T-helper 22 cell (primary cell): ENCODE results near the gene RNASE11.
"Not testable (repeated sequence)": the region's sequence is repeated elsewhere in the genome, so short reads cannot be mapped to it uniquely, and the experiment has no call there.

Experiments
- DNase-seq: peaks from one replicate; pipeline ENCODE4 v3.0.0-alpha.2; 2020; ENCODE audit warnings: low read depth

Gene RNASE11

GRCh38 chr14:20587489-20588154 is at the start of gene RNASE11:
Gene RNASE11, minus strand, starts transcription at chr14:20588001.
- no peak for DNase-seq

GRCh38 chr14:20632831-20633691 is 45.3 kb upstream of the RNASE11 start:
- peak; percentile 36 for DNase-seq

DNA sequence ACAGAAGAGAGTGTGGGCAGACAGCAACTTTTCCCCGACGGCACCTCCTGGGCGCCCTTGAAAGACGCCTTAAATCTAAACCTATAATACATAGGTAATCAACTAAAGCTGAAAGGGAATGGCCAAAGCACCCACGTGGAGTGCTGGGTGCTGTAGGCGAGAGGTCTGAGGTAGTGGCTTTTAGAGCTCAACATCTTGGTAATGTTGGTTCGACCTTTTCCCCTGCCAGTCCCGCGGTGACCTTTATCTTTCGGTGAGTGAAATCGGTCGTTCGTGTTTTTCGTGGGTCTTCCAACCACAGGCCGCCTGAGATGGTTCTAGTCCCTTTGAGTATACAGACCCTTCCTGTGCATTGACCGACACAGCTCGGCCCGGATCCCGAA is 44.6 kb upstream of the RNASE11 start:
- no peak for DNase-seq

DNA sequence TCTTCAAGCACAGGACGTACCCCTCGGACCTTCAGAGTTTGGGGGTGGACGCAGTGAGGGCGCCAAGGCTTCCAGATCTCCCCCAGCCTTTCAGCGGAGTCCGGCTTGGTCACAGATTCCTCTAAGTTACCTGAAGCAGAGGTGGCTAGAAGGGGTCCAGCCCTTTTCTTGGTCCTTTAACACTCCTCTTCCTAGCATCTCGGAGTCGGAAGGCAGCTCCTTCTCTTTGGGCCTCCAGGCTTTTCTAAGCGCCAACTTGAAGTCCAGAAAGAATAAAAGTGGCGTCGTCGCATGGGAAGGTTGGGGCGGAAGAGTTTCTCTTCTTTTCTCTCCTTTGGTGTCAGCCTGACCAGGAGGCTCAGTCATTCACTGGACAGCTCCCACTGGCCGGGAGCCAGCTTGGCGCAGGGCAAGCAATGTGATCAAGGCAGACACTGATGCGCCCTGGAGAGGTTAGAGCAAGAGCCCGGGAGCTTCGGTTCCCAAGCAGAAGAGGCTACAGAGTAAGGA is 44.1 kb upstream of the RNASE11 start:
- DNase-seq, result no peak

DNA sequence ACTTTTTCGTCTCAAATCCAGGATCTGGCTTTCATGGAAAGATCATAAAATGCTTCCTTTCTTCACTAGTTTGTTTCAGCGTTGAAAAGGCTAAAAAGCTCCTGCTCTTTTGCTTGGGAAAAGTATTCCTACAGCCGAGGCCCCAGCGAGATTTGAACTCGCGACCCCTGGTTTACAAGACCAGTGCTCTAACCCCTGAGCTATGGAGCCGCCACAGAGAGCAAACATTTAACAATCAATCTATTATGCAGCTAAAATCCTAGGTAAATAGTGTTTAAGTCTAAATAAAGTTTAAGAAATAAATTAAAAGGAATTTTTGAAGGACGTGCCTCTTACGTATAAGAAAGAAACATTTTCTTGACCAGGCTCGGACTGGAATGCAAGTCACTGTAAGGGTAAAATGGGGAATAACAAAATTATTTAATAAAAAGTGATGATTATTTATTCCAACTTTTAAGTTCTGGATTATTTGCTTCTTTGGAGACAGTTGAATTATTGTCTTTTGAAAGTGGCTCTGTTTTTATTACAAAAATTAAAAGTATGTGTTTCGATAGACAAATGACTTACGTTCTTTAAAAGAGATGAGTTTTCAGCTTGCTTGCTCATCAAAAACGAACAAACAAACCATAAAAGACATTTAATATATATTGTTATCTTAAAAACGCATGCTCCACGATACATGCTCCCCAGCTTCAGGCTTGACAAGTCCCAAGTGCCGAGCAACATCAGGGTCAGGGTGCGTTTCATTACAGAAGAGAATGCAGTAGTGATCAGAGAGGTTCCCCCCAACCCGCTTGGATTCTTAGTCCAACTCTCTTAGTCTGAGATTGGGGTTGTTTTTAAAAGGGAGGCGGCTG is 43.5 kb upstream of the RNASE11 start:
- peak; percentile 41 for DNase-seq

DNA sequence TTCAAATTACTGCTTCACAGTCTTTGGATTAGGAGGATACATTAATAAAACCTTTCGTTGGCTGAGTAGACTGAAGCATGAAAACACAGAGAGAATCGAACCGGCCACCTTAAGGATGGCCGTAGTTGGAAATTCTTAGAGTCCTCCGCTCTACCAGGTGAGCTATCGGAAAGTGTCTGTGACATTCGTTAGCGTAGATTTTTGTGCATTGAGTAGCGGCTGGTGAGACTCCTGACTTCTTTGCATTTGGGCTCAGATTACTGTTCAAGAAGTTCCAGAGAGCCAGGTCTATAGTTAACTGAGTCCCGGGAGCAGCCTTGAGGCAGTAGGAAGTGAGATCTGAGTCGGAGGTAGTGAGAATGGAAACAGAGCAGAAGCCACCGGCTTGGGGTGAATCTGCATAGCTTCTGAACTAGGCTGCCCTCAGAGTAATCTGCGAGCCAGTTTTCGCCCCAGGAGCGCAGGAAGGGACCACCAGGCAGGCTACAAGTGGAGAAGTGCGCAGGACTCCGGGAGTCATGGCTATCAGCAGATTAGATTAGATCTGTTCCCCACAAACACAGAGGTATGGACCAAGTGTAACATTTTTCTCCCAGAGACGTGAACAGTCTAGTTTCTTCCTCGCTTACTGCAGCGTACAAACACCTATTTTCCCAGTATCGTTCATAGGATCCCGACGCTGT is 42.7 kb upstream of the RNASE11 start:
- DNase-seq, result no peak

DNA sequence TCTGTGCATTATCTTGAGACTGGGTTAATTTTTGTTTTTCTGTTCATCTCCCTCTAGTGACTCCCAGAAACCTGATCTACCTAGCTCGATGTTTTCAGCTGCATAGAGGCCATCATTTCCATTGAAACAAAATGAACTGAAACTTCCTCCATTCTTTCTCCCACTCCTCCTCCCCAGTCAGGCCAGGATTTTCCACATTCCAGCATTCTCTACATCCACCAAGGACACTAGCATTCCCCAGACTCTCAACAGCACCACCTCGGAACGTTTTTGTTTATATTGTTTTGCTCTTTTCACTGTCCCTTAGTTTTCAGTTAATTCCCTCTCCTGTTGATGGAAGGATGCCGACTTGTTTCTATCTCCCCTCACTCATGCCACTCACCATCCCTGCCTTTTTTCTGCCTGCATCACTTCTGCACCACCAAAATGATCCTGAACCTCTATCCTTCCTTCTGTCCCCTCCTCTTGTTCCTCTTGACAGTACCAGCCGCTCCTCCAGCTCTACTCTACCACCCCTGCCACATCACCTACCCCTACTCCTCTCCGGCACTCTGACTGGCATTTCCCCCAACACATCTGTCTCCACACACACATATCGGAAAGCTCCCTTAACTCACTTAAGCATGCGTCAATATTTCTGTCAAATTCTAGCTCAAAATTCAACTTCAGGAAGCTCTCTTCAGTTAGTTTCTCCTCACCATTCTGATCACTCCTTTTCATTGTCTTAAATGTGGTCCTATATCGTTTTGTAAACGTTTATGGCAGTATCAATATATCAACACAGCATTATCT is 40.5 kb upstream of the RNASE11 start:
- no peak for DNase-seq

DNA sequence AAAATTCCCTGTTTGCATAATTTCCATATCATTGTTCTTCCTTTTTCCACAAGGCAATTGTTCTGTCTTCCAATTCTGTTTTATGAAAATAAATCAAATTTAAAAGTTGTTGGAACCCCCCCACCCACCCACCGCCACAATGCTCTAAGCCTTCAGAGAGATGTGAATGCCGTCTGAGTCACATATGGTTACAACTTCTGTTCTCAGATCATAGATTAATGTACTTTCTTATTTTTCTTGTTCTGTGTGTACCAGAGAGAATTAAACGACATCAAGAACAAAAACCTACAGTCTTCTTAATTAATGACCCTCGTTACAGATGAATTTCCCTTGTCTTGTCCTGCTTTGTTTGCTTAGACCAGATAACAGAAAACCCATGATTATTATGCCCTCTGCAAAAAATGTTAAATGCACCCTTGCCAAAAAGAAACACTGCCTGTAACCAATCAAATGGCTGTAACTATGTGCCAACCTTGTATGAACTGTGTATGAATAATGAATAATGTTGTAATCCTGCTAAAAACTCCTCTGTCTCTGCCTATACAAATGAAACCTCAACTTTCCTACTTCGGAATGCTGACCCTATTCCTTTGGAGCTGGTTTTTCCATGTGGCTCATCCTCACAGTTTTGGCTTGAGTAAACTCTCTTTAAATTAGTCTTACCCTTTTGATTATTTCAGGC is 39.7 kb upstream of the RNASE11 start:
- no peak for DNase-seq

- DNase-seq, result no peak
Measured at GRCh38 chr14:20626274-20626673, 38.5 kb upstream of the RNASE11 start.

GRCh38 chr14:20624495-20625070 is 36.8 kb upstream of the RNASE11 start:
- no peak for DNase-seq

- DNase-seq, result no peak
Measured at GRCh38 chr14:20623798-20624197, 36.0 kb upstream of the RNASE11 start.

DNA sequence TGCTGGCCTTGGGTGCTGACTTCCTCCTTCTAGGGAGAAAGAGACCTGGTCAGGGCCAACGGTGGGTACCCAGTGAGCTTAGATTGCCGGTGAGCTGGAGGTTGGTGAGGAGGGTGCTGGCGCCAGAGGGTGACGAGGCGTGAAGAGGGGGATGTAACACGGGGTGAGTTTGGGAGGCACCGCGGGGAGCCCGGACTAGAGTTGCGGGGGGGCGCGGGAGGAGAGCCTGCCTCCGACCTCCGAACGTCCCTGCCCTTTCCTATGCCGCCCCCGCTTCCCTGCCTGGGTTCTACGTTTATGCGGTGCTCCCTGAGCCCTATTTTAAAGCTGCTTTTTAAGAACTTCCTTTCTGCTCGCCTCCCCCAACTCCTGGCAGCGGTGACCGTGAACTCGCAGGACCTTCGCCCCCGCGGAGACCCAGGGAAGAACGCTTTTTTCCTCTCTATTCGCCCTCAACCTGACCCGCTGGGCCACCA is 35.1 kb upstream of the RNASE11 start:
- no peak for DNase-seq

DNA sequence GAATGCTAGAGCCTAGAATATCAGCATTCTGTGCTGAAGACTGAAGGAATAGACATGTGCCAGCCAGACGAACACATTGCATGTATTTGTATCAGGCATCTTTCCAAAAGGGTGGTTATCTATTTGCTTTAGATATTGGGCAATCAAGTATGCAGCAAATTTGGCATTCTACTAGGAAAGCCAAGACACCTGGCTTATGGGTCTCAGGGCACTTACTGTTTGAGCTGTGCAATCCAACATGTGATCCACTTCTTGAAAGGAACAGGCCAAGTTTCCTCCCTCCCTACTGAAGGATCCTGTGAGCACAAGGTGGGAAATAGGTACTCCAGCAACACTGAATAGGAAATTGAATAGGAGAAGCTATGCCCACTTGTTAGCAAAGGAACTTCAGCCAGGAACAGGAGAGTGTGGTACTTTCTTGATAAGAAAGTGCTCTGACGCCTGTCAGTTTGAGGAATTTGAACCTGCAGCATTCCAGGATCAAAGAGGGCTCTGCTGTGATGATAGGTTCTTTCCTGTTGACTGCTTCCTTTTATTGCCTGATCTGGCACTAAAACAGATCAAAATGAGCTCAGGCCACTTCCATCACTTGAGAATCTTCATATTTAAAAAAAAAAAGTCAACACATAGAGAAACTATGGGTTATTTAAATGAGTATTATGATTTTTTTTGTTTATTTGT is 33.1 kb upstream of the RNASE11 start:
- DNase-seq, result no peak

DNA sequence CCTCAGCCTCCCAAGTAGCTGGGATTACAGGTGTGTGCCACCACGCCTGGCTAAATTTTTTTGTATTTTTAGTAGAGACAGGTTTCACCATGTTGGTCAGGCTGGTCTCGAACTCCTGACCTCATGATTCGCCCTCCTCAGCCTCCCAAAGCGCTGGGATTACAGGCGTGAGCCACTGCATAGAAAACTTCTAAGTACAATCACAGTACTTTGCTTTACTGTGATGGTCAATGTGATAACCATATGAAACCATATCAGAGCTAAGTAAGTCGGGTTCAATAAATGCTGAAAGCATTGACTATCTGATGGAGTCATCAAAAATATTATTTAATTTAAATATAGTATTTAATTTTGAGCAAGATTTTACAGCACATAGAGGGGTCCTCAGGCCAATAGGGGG is 31.9 kb upstream of the RNASE11 start:
- not testable (repeated sequence) for DNase-seq

GRCh38 chr14:20618271-20618749 is 30.5 kb upstream of the RNASE11 start:
- DNase-seq, result no peak

- DNase-seq, result no peak
Measured at GRCh38 chr14:20617138-20618003, 29.6 kb upstream of the RNASE11 start.

DNA sequence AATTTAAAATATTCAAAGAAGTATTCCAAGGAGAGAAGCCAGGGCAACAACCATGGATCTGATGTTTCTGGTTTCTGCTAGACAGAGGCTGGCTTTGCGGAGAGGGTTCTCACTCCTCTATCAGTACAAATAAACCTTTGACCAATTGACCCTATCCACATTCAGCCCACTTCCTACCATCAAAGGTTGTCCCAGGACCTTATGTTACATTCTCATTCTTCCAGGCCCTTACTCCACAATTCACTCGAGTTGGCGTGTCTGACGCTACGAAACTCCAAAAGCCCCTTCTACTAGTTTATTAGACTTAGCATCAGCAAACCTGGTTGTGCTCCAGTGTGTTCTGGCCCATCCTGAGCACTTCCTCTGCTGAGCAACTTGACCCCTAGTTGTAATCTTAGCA is 28.2 kb upstream of the RNASE11 start:
- DNase-seq, result no peak
